ENCODE data around the gene ZNF77. TPM values are rescaled to one million over a fixed set of nuclear protein-coding genes. Genes with fewer than 3 reads are reported as not detected.
A peak's percentile ranks its signal among the peaks of the same experiment; 100 is the strongest.
"Not testable (repeated sequence)": the region's sequence is repeated elsewhere in the genome, so short reads cannot be mapped to it uniquely, and the experiment has no call there.

The ZNF77 gene
- total RNA-seq: 1 to 10 TPM; 1.2 to 4.6 TPM

- DNase-seq (ENCODE audit: low spot score): peak; percentile 97
- H3K36me3 ChIP-seq: no peaks in the 10 kb centered on the region
- H3K27me3 ChIP-seq (replicated peaks; ENCODE audit: insufficient read depth): no peaks in the 10 kb centered on the region
- TF ChIP-seq CTCF (IDR thresholded peaks at IDR 0.05): no peak
- H3K9me3 ChIP-seq: no peaks in the 10 kb centered on the region
- peaks cover 8 to 24% of the 10 kb centered on the region in 2 donors for H3K4me1 ChIP-seq (ENCODE audit: control insufficient read depth in 1 of 2, low read depth in 2 of 2)
- H3K4me3 ChIP-seq: peak within 1 kb of the TSS; percentile 97
- H3K27ac ChIP-seq: peak within 1 kb of the TSS; percentile 78 to 85
- peak; percentile 99 for ATAC-seq (ENCODE audit: insufficient number of reproducible peaks, low FRiP score, low read depth)
Measured at GRCh38 chr19:2944775-2945574, at the start of gene ZNF77. Gene ZNF77 (minus strand): TSS chr19:2944971. CDS start chr19:2944840, 131 bp downstream.

- no peak for TF ChIP-seq CTCF (IDR thresholded peaks at IDR 0.05)
- Histone ChIP-seq H3K27me3 (replicated peaks; ENCODE audit: insufficient read depth) (no peaks in the 10 kb centered on the region), H3K4me3 (no peak overlapping the region), H3K9me3 (no peaks in the 10 kb centered on the region), H3K36me3 (no peaks in the 10 kb centered on the region), H3K27ac (no peak overlapping the region), H3K4me1 (ENCODE audit: control insufficient read depth in 1 of 2, low read depth in 2 of 2) (no peaks in the 10 kb centered on the region)
- ATAC-seq (ENCODE audit: insufficient number of reproducible peaks, low FRiP score, low read depth) (no peak), DNase-seq (ENCODE audit: low spot score) (no peak)
Measured at GRCh38 chr19:2993579-2993978, 48.8 kb upstream of the ZNF77 start.

- no peak for TF ChIP-seq CTCF (IDR thresholded peaks at IDR 0.05)
- H3K27me3 ChIP-seq (replicated peaks; ENCODE audit: insufficient read depth): no peaks in the 10 kb centered on the region
- no peaks in the 10 kb centered on the region for H3K36me3 ChIP-seq
- DNase-seq (ENCODE audit: low spot score) (no peak), ATAC-seq (ENCODE audit: insufficient number of reproducible peaks, low FRiP score, low read depth) (no peak)
- no peak overlapping the region for H3K4me3 ChIP-seq
- H3K4me1 ChIP-seq (ENCODE audit: control insufficient read depth in 1 of 2, low read depth in 2 of 2): no peaks in the 10 kb centered on the region
- no peak overlapping the region for H3K27ac ChIP-seq
- no peaks in the 10 kb centered on the region for H3K9me3 ChIP-seq
Measured at GRCh38 chr19:2992958-2993357, 48.2 kb upstream of the ZNF77 start.

GRCh38 chr19:2992333-2992732 lies 47.6 kb upstream of the ZNF77 start:
- DNase-seq (ENCODE audit: low spot score); ATAC-seq (ENCODE audit: insufficient number of reproducible peaks, low FRiP score, low read depth); H3K4me3 ChIP-seq; H3K9me3 ChIP-seq; H3K4me1 ChIP-seq (ENCODE audit: control insufficient read depth in 1 of 2, low read depth in 2 of 2); H3K27me3 ChIP-seq (replicated peaks; ENCODE audit: insufficient read depth); H3K36me3 ChIP-seq; H3K27ac ChIP-seq: not testable (repeated sequence)

GRCh38 chr19:2989236-2989946 lies 44.6 kb upstream of the ZNF77 start:
- no peak overlapping the region for H3K4me3 ChIP-seq
- no peak for DNase-seq (ENCODE audit: low spot score)
- H3K27me3 ChIP-seq (replicated peaks; ENCODE audit: insufficient read depth): no peaks in the 10 kb centered on the region
- H3K9me3 ChIP-seq: no peaks in the 10 kb centered on the region
- H3K4me1 ChIP-seq (ENCODE audit: control insufficient read depth in 1 of 2, low read depth in 2 of 2): peaks cover 0 to 6% of the 10 kb centered on the region in 2 donors
- H3K36me3 ChIP-seq: no peaks in the 10 kb centered on the region
- no peak overlapping the region for H3K27ac ChIP-seq
- no peak for TF ChIP-seq CTCF (IDR thresholded peaks at IDR 0.05)
- ATAC-seq (ENCODE audit: insufficient number of reproducible peaks, low FRiP score, low read depth): no peak
